Upper lobe of left lung (tissue), 4 donors: ENCODE results near the gene SDCCAG8.

Experiments used
- EP300 ChIP-seq, 4 donors: sonication (generic); formaldehyde crosslinking; IDR thresholded peaks; one replicate each; pipeline ENCODE4 v1.5.1; 2017; ENCODE audit warnings: antibody characterized with exemption in 4 of 4, control low read depth in 2 of 4
- POLR2A ChIP-seq, 4 donors: fragments of 450-650 bp; IDR thresholded peaks; one replicate each; pipeline ENCODE4 v1.5.1; 2016 to 2017; ENCODE audit warnings: antibody characterized with exemption in 4 of 4, mild to moderate bottlenecking in 2 of 4
- POLR2AphosphoS5 ChIP-seq, 2 donors: sonication (generic); formaldehyde crosslinking; IDR thresholded peaks; one replicate each; pipeline ENCODE4 v1.5.1; 2017; ENCODE audit warnings: antibody characterized with exemption in 2 of 2
- TF ChIP-seq, protein P1 (sequence below), 6 experiments: fragments of 450-650 bp in 4 of 6; fragments of 200-600 bp in 2 of 6; sonication (generic) in 2 of 6; IDR thresholded peaks; one replicate each; pipeline ENCODE4 v1.5.1; 2016 to 2019; ENCODE audit warnings: antibody characterized with exemption in 6 of 6

DNA sequence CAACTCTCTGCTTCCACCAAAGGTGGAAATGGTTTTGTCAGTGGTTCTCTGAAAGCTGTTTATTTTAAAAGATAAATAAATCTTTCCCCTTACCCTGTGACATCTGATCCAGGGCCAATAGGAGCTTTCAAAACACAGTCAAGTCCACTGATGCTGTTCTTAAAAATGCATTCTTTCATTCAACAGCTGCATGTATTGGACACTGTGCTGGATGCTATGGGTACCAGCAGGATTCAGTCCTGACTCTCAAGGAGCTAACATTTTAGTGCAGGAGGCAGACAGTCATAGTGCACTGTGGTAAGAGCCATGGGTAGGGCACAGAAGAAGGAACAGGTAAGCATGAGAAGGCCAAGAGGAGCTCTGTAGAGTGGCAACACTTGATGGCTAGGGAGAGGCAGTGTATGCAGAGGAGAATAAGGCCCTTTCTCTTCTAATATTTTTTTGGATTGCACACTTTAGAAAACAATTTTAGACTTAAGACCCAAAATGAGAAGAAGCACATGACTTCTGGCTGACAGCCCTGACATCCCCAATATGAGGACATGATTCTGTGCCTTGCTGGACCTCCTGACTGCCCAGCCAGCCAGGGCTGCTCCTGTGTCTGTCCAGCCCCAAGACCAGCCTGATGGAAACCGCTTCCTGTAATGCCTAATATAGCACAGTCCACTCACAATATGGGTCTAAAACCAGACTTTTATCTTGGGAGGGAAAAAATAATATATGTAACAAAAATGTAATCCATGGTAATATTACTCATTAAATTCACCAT lies 207.3 kb downstream of the SDCCAG8 start:
- TF ChIP-seq, protein P1, sequence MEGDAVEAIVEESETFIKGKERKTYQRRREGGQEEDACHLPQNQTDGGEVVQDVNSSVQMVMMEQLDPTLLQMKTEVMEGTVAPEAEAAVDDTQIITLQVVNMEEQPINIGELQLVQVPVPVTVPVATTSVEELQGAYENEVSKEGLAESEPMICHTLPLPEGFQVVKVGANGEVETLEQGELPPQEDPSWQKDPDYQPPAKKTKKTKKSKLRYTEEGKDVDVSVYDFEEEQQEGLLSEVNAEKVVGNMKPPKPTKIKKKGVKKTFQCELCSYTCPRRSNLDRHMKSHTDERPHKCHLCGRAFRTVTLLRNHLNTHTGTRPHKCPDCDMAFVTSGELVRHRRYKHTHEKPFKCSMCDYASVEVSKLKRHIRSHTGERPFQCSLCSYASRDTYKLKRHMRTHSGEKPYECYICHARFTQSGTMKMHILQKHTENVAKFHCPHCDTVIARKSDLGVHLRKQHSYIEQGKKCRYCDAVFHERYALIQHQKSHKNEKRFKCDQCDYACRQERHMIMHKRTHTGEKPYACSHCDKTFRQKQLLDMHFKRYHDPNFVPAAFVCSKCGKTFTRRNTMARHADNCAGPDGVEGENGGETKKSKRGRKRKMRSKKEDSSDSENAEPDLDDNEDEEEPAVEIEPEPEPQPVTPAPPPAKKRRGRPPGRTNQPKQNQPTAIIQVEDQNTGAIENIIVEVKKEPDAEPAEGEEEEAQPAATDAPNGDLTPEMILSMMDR (IDR thresholded peaks at IDR 0.05), result no peak
- TF ChIP-seq POLR2A (IDR thresholded peaks at IDR 0.05) (no peak), POLR2AphosphoS5 (IDR thresholded peaks at IDR 0.05) (no peak), EP300 (IDR thresholded peaks at IDR 0.05) (no peak)
